NOMO-1 treated with DMSO at 0.1 percent for 48 hours (cell line): ENCODE data around the gene LEPR.
"Not testable (repeated sequence)": the region's sequence is repeated elsewhere in the genome, so short reads cannot be mapped to it uniquely, and the experiment has no call there.

ENCODE experiments used
- DNase-seq: peaks from one replicate; lab custom pipeline; 2025; ENCODE audit not compliant: unreplicated experiment; lab: John Stamatoyannopoulos, UW

The LEPR gene

GRCh38 chr1:65435987-65436386 is 15.5 kb downstream of the LEPR start:
- DNase-seq, result no peak

- no peak for DNase-seq
Observed at GRCh38 chr1:65437616-65438015, 17.1 kb downstream of the LEPR start.

- no peak for DNase-seq
Observed at GRCh38 chr1:65440322-65440900, 19.9 kb downstream of the LEPR start.

- no peak for DNase-seq
Observed at GRCh38 chr1:65440915-65441314, 20.4 kb downstream of the LEPR start.

GRCh38 chr1:65441464-65441863 is 21.0 kb downstream of the LEPR start:
- DNase-seq, result no peak

- no peak for DNase-seq
Observed at GRCh38 chr1:65442442-65442841, 22.0 kb downstream of the LEPR start.

GRCh38 chr1:65443647-65444046 is 23.2 kb downstream of the LEPR start:
- DNase-seq, result no peak

- DNase-seq, result no peak
Observed at GRCh38 chr1:65444128-65444640, 23.7 kb downstream of the LEPR start.

GRCh38 chr1:65445837-65446236 is 25.4 kb downstream of the LEPR start:
- DNase-seq, result no peak

- no peak for DNase-seq
Observed at GRCh38 chr1:65449214-65449823, 28.9 kb downstream of the LEPR start.

GRCh38 chr1:65455678-65456077 is 35.2 kb downstream of the LEPR start:
- DNase-seq, result not testable (repeated sequence)

- no peak for DNase-seq
Observed at GRCh38 chr1:65456481-65456880, 36.0 kb downstream of the LEPR start.

- DNase-seq, result no peak
Observed at GRCh38 chr1:65457868-65458267, 37.4 kb downstream of the LEPR start.

GRCh38 chr1:65458730-65459396 is 38.4 kb downstream of the LEPR start:
- DNase-seq, result no peak

GRCh38 chr1:65459397-65459768 is 38.9 kb downstream of the LEPR start:
- peak; percentile 36 for DNase-seq

GRCh38 chr1:65465837-65466236 is 45.4 kb downstream of the LEPR start:
- not testable (repeated sequence) for DNase-seq

- no peak for DNase-seq
Observed at GRCh38 chr1:65467536-65467935, 47.1 kb downstream of the LEPR start.

GRCh38 chr1:65469126-65469888 is 48.8 kb downstream of the LEPR start:
- no peak for DNase-seq

GRCh38 chr1:65469889-65470340 is 49.4 kb downstream of the LEPR start:
- no peak for DNase-seq
